Endothelial cell of umbilical vein (primary cell): ENCODE measurements around the gene GGPS1. TPM values are rescaled to one million over a fixed set of nuclear protein-coding genes. Genes with fewer than 3 reads are reported as not detected.

Experiments used
- BruUV-seq: library from RNA; stranded (reverse); fragments of 400-500 nt; replicated peaks from 2 replicates; lab custom pipeline; 2021; lab: Mats Ljungman, UMichigan
- CTCF ChIA-PET: fragments of 300-600, 350-600 bp; sonication (Branson Sonifier 250); formaldehyde crosslinking; loops from one replicate; lab custom pipeline; 2021; ENCODE audit warnings: antibody characterized with exemption, inconsistent platforms; lab: Charles Lee
- POLR2A ChIA-PET: fragments of 300-600, 350-600 bp; sonication (Branson Sonifier 250); formaldehyde crosslinking; loops from one replicate; lab custom pipeline; 2021; ENCODE audit warnings: antibody characterized with exemption, inconsistent platforms; lab: Charles Lee
- DNase-seq: peaks from one replicate; pipeline ENCODE4 v3.0.0-alpha.2; 2011; ENCODE audit warnings: low read depth, low spot score
- FAIRE-seq: peaks from 2 replicates; lab custom pipeline; 2011; peaks lifted over from hg19 to GRCh38; lab: Jason Lieb, UNC
- H2AFZ ChIP-seq: 2 replicates; pipeline ENCODE4 v1.6.0; 2012; ENCODE audit warnings: low read depth, low read length, control low read depth, inconsistent platforms
- H3K27ac ChIP-seq: 2 replicates; pipeline ENCODE4 v1.5.1; 2011; ENCODE audit warnings: low read depth, mild to moderate bottlenecking, control low read depth, low read length, moderate library complexity; ENCODE audit not compliant: insufficient read depth
- H3K27me3 ChIP-seq, 2 experiments: 2 replicates each; pipeline versions ENCODE4 v1.6.0 to v1.6.1; 2011; ENCODE audit warnings: low read length in 2 of 2, mixed read lengths in 1 of 2; ENCODE audit not compliant: control insufficient read depth in 2 of 2, insufficient read depth in 2 of 2
- H3K36me3 ChIP-seq, 2 experiments: 2 replicates in 1 of 2; 3 replicates in 1 of 2; pipeline ENCODE4 v1.5.1; 2011; ENCODE audit warnings: low read length in 2 of 2, mild to moderate bottlenecking in 1 of 2, moderate library complexity in 1 of 2; ENCODE audit not compliant: control insufficient read depth in 2 of 2, insufficient read depth in 2 of 2; ENCODE audit errors: extremely low read depth in 1 of 2
- H3K4me1 ChIP-seq: 3 replicates; pipeline ENCODE4 v1.5.1; 2011; ENCODE audit warnings: mild to moderate bottlenecking, low read length; ENCODE audit not compliant: control insufficient read depth, insufficient read depth; ENCODE audit errors: extremely low read depth
- H3K4me2 ChIP-seq: 2 replicates; pipeline ENCODE4 v1.6.1; 2011; ENCODE audit warnings: low read length, control low read depth, mixed read lengths; ENCODE audit not compliant: insufficient read depth
- H3K4me3 ChIP-seq, 3 experiments: fragments of 200-600 bp in 1 of 3; sonication (generic), shearing (Covaris generic) in 1 of 3; replicated peaks in 1 of 3; 2 replicates each; pipeline ENCODE4 v1.5.1; 2011 to 2016; ENCODE audit warnings: control low read depth in 3 of 3, low read length in 3 of 3, mild to moderate bottlenecking in 2 of 3, inconsistent platforms in 1 of 3, low read depth in 1 of 3, moderate library complexity in 1 of 3; ENCODE audit not compliant: insufficient read depth in 1 of 3
- H3K79me2 ChIP-seq: 2 replicates; pipeline ENCODE4 v1.6.0; 2012; ENCODE audit warnings: low read length, inconsistent platforms; ENCODE audit not compliant: control insufficient read depth, insufficient read depth
- H3K9ac ChIP-seq: replicated peaks from 2 replicates; pipeline ENCODE3; 2011; ENCODE audit warnings: low read length, control low read depth; ENCODE audit not compliant: insufficient read depth; ENCODE audit errors: extremely low read depth
- H3K9me1 ChIP-seq: replicated peaks from 3 replicates; pipeline ENCODE4 v1.6.0; 2011; ENCODE audit warnings: mild to moderate bottlenecking, low read length; ENCODE audit not compliant: control insufficient read depth, insufficient read depth; ENCODE audit errors: extremely low read depth
- H3K9me3 ChIP-seq: replicated peaks from 2 replicates; pipeline ENCODE4 v1.5.1; 2012; ENCODE audit warnings: low read length, inconsistent platforms; ENCODE audit not compliant: control insufficient read depth, insufficient read depth
- H4K20me1 ChIP-seq: replicated peaks from 2 replicates; pipeline ENCODE3; 2011; ENCODE audit warnings: mild to moderate bottlenecking, low read length; ENCODE audit not compliant: control insufficient read depth, insufficient read depth; ENCODE audit errors: extremely low read depth
- CTCF ChIP-seq, 2 donors: IDR thresholded peaks; 1 replicate in 1 of 2; 2 replicates in 1 of 2; pipeline ENCODE4 v1.5.1; 2011; ENCODE audit warnings: low read length in 2 of 2, mild to moderate bottlenecking in 2 of 2, moderate library complexity in 2 of 2, control low read depth in 1 of 2, inconsistent platforms in 1 of 2, low read depth in 1 of 2; ENCODE audit not compliant: insufficient read depth in 1 of 2; ENCODE audit errors: extremely low read depth in 1 of 2
- EZH2 ChIP-seq: IDR thresholded peaks from 2 replicates; pipeline ENCODE4 v1.6.1; 2012; ENCODE audit warnings: borderline replicate concordance, low read depth, mild to moderate bottlenecking, moderate library complexity, low read length, inconsistent platforms; ENCODE audit not compliant: severe bottlenecking
- FOS ChIP-seq: IDR thresholded peaks from 2 replicates; pipeline ENCODE4 v1.6.1; 2011; ENCODE audit warnings: mild to moderate bottlenecking, low read length, moderate library complexity, borderline replicate concordance; ENCODE audit not compliant: insufficient read depth
- GATA2 ChIP-seq: IDR thresholded peaks from 2 replicates; pipeline ENCODE4 v1.7.0; 2011; ENCODE audit warnings: low read depth, mild to moderate bottlenecking, moderate library complexity, mixed read lengths, low read length; ENCODE audit not compliant: insufficient read length, insufficient read depth
- JUN ChIP-seq: IDR thresholded peaks from 2 replicates; pipeline ENCODE4 v1.6.1; 2011; ENCODE audit warnings: borderline replicate concordance, low read depth; ENCODE audit not compliant: insufficient read length, insufficient read depth
- MAX ChIP-seq: IDR thresholded peaks from 2 replicates; pipeline ENCODE4 v1.6.1; 2011; ENCODE audit not compliant: insufficient read depth, insufficient read length
- MYC ChIP-seq: IDR thresholded peaks from one replicate; pipeline ENCODE4 v1.6.1; 2011; ENCODE audit warnings: mild to moderate bottlenecking, low read depth, low read length
- POLR2A ChIP-seq: IDR thresholded peaks from 2 replicates; pipeline ENCODE4 v1.6.1; 2012; ENCODE audit warnings: low read depth, mild to moderate bottlenecking, control low read depth, low read length
- POLR2AphosphoS5 ChIP-seq: IDR thresholded peaks from 2 replicates; pipeline ENCODE4 v1.6.1; 2012; ENCODE audit warnings: low read depth, mild to moderate bottlenecking, control low read depth, low read length, moderate library complexity; ENCODE audit not compliant: insufficient read depth
- dilution Hi-C: fragments of 300-500 bp; cut with MboI; formaldehyde crosslinking; loops from one replicate; pipeline ENCODE4 v1.15.0; 2019; ENCODE audit warnings: low sequenced_read_pairs; ENCODE audit not compliant: extremely low pct_ligation_motif_present
- intact Hi-C: fragments of 100-400 bp; cut with micrococcal nuclease; formaldehyde crosslinking; loops from one replicate; pipeline ENCODE4 v1.10.0; 2022
- polyA plus RNA-seq, 4 experiments: library from polyadenylated mRNA; depleted of rRNA in 3 of 4; stranded (reverse) in 3 of 4; unstranded in 1 of 4; fragments of >200 nt; gene quantifications; 2 replicates each; pipeline versions ENCODE4 v1.2.1 to v1.2.3, GENCODE V29; 2011 to 2012; ENCODE audit warnings: missing spikeins in 1 of 4
- total RNA-seq: library from RNA; stranded (reverse); gene quantifications from 2 replicates; pipeline ENCODE4 v1.2.3, GENCODE V29; 2021

GGPS1 gene
- total and polyA plus RNA-seq, 2 donors (not counting 3 experiments of a cell fraction or from before 2014, with no cell fraction given) = 10.7 to 29.5 TPM

- Histone ChIP-seq H3K9ac (no peak overlapping the region), H3K27me3 (no peaks in the 10 kb centered on the region), H3K9me1 (no peaks in the 10 kb centered on the region), H3K9me3 (peaks cover 2% of the 10 kb centered on the region), H2AFZ (no peak overlapping the region), H3K4me2 (no peak overlapping the region), H3K4me1 (peaks cover 7% of the 10 kb centered on the region), H3K27ac (no peak overlapping the region), H3K79me2 (peaks cover 90% of the 10 kb centered on the region), H3K36me3 (no peaks in the 10 kb centered on the region), H3K4me3 (no peak overlapping the region), H4K20me1 (peaks cover 27% of the 10 kb centered on the region)
- CTCF ChIA-PET = no interaction called here
- no TSS peak for BruUV-seq
- TF ChIP-seq FOS = no peak
- TF ChIP-seq POLR2A = no peak
- no peak for TF ChIP-seq EZH2
- TF ChIP-seq GATA2 = no peak
- TF ChIP-seq MAX = no peak
- TF ChIP-seq POLR2AphosphoS5 = no peak
- no peak for TF ChIP-seq CTCF (IDR thresholded peaks at IDR 0.05; ENCODE audit: extremely low read depth in 1 of 2, insufficient read depth in 1 of 2, low read depth in 1 of 2, low read length in 2 of 2)
- no peak for TF ChIP-seq MYC
- TF ChIP-seq JUN = no peak
- dilution Hi-C loops (no loop called here), intact Hi-C loops (no loop called here)
- POLR2A ChIA-PET = no interaction called here
- no peak for DNase-seq
- FAIRE-seq = no peak
These were observed 26.2 kb upstream of the GGPS1 start for GRCh38 chr1:235302143-235302542.
